HUES64 (cell line): ENCODE results near the gene C16orf74.

Experiments used
- H3K27ac ChIP-seq: 2 replicates; pipeline ENCODE4 v1.7.0; 2013; ENCODE audit warnings: low read depth, low read length, inconsistent platforms
- H3K27me3 ChIP-seq: 2 replicates; pipeline ENCODE4 v1.6.1; 2013; ENCODE audit warnings: mild to moderate bottlenecking, low read length; ENCODE audit not compliant: insufficient read depth
- H3K36me3 ChIP-seq: 2 replicates; pipeline ENCODE4 v1.6.1; 2013; ENCODE audit warnings: mild to moderate bottlenecking, low read length; ENCODE audit not compliant: insufficient read depth
- H3K4me1 ChIP-seq: 2 replicates; pipeline ENCODE4 v1.6.1; 2013; ENCODE audit warnings: mild to moderate bottlenecking, low read length, moderate library complexity; ENCODE audit not compliant: insufficient read depth
- H3K4me3 ChIP-seq: 2 replicates; pipeline ENCODE4 v1.5.1; 2013; ENCODE audit warnings: mild to moderate bottlenecking, low read length, moderate library complexity
- H3K9ac ChIP-seq: 2 replicates; pipeline ENCODE4 v1.6.1; 2013; ENCODE audit warnings: mild to moderate bottlenecking, low read depth, low read length
- H3K9me3 ChIP-seq: 2 replicates; pipeline ENCODE4 v1.6.1; 2013; ENCODE audit warnings: low read depth, low read length; ENCODE audit not compliant: insufficient read depth
- WGBS: fragments of 150-250, 120-280 bp; methylation state at CpG from one replicate; pipeline ENCODE4 v1.1.7; 2013; ENCODE audit warnings: missing lambda C conversion rate; 5-methylcytosine and 5-hydroxymethylcytosine counted together

Gene C16orf74

DNA sequence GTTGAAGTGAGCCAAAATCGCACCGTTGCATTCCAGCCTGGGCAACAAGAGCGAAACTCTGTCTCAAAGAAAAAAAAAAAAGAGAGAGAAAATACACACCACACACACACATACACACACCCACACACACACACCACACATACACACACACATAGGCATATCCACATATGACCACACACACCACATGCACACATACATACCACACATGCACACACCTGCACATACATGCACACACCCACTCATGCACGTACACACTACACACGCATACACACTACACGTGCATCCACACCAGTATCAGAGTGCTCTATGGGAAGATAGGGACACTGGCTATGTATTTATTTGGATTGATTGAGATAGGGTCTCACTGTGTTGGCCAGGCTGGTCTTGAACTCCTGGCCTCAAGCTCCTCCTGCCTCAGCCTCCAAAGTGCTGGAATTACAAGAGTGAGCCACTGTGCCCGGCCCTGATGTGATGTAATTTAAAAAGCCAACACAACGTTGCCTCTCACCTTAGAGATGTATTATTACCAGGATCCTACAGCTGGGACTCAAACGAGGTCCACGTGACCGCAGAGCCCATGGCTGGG lies 44.4 kb downstream of the C16orf74 start:
- H3K36me3 ChIP-seq, result no peaks in the 10 kb centered on the region
- 89% methylated on average over 10 of the region's 11 CpGs for WGBS
- no peak overlapping the region for H3K4me3 ChIP-seq
- no peak overlapping the region for H3K9ac ChIP-seq
- no peaks in the 10 kb centered on the region for H3K27me3 ChIP-seq
- H3K4me1 ChIP-seq, result no peaks in the 10 kb centered on the region
- H3K9me3 ChIP-seq, result peaks cover under 1% of the 10 kb centered on the region; the same call in 1 of the 2 replicates
- no peak overlapping the region for H3K27ac ChIP-seq

DNA sequence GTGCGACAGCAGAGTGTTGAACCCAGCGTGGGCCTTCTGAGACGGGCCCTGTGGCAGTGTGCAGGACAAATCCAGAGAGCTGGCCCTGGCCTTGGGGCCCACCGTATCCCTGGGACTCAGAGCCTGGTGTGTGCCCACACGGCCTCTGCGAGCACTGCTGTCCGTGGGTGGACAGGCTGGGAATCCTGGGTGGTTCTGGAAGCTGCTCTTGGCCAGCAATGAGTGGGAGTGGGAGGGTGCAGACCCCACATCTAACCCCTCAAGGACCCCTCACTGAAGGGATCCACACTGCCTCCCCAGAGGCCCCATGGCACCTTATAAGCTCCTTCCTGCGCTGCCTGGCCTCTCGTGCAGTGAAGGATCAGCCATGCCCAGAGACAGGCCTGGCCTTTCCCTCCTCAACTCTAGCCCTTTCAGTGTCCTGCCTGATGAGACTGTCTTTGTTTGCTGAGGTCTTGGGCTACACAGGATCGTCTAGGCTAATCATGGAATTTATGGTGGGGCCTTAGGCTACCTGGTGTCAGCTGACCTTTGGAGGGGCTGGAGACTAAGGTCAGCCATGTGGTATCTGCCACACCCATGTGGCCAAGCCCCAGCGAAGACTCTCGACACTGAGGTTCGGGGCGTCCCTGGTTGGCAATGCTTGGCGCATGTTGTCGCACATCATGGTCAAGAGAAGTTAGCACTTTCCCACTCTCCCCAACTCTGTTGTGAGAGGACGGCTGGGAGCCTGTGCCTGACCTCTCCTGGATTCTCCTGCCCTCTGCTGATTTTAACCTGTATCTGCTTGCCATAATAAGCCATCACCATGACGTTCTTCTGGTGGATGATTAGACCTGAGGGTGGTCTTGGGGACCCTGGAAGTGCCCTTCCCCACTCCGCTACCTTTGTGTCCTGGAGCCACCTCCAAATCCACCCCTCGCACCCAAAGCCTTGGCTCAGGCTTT lies 45.7 kb downstream of the C16orf74 start:
- no peak overlapping the region for H3K4me3 ChIP-seq
- H3K9ac ChIP-seq, result no peak overlapping the region
- H3K36me3 ChIP-seq, result no peaks in the 10 kb centered on the region
- 92% methylated on average over 20 of the region's 20 CpGs for WGBS
- H3K9me3 ChIP-seq, result no peaks in the 10 kb centered on the region
- no peaks in the 10 kb centered on the region for H3K4me1 ChIP-seq
- no peaks in the 10 kb centered on the region for H3K27me3 ChIP-seq
- no peak overlapping the region for H3K27ac ChIP-seq

DNA sequence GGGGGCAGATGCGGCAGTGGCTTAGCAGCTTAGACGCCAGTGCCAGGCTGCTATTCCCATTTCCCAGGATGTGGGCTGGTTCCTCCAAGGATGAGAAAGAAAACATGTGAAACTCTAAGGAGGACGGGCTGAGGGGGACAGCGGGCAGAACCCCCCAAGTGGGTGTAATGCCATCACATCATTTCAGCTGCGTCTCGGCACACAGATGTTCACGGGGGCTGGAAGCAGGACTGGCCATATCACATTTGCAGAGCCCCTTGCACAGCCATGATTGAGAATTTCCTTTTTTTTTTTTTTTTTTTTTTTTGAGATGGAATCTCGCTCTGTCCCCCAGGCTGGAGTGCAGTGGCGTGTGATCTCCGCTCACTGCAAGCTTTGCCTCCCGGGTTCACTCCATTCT lies 46.9 kb downstream of the C16orf74 start:
- 91% methylated on average over 11 of the region's 11 CpGs for WGBS
- no peaks in the 10 kb centered on the region for H3K27me3 ChIP-seq

DNA sequence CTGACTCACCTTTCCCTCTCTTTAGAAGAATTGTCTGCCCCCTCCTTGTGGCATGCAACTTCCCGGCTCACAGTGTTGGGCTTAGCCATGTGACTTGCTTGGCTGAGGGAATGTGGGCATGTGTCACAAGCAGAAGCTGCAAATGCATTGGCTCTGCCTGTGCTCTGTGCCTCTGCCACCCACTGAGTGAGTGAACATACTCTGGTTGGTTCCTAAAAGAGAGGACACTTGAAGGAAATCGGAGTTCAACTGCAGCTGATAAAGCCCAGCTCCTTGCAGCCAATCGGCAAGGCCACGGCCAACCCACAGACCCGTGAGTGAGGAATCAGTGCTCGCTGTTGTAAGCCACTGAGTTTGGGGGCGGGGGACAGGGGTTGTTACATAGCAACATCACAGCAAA lies 51.3 kb downstream of the C16orf74 start:
- Histone ChIP-seq H3K9me3 (no peaks in the 10 kb centered on the region), H3K9ac (no peak overlapping the region), H3K27ac (no peak overlapping the region), H3K27me3 (no peaks in the 10 kb centered on the region), H3K4me1 (no peaks in the 10 kb centered on the region), H3K36me3 (no peaks in the 10 kb centered on the region), H3K4me3 (no peak overlapping the region)
- 85% methylated on average over 7 of the region's 7 CpGs for WGBS

More for the DNA sequence above, 46.9 kb downstream of the C16orf74 start:
- Histone ChIP-seq H3K9me3 (no peaks in the 10 kb centered on the region), H3K36me3 (no peaks in the 10 kb centered on the region), H3K4me3 (no peak overlapping the region), H3K9ac (no peak overlapping the region), H3K4me1 (no peaks in the 10 kb centered on the region), H3K27ac (no peak overlapping the region)

DNA sequence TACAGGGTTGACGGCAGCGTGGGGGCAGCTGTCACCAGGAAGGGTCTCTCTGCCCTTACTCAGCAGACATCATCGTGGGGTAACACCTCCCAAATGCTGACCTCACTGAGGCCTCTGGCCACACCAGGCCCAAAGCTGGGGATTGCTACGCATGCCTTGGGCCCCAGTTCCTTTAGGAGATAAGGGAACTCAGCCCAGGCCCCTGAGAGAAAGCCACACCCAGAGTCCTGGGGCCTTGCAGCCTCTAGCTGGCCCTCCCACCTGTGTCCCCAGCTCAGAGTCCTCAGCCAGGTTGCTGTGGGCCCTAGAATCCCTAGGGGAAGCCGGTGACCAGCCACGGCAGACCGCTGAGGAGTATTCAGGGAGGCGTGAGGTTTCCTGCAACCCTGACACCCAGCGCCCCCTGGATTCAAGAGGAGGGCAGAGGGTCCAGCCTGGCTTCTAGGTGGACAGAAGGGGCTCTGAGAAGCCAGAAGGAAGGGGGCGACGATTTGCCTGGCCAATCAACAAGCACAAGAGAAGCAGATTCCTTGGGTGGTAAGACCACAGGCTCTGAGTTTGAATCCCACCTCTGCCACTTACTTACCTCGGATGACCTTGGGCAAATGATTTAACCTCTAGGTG lies 51.8 kb downstream of the C16orf74 start:
- Histone ChIP-seq H3K4me1 (no peaks in the 10 kb centered on the region), H3K36me3 (no peaks in the 10 kb centered on the region), H3K27ac (no peak overlapping the region), H3K9ac (no peak overlapping the region; the same call in 1 of the 2 replicates), H3K9me3 (no peaks in the 10 kb centered on the region), H3K27me3 (no peaks in the 10 kb centered on the region), H3K4me3 (no peak overlapping the region)
- WGBS, result 74% methylated on average over 12 of the region's 12 CpGs

DNA sequence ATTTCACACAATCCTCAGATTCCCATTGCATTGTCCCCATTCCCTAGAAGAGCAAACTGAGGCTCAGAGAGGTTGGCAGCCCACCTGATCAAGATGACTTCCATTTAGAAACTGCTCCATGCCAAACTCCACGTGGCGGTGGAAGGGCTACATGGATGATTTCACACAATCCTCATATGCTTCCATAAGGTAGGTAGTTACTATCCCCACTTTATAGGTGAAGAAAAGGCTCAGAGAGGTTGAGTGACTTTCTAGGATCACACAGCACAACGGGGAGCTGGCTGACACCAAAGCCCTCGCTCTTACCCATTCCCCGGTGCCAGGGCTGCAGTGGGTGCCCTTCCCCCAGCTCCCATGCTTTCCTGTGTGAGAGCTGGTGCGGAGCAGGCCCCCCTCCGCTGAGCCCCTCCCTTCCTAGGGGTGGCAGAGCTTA lies 52.4 kb downstream of the C16orf74 start:
- no peaks in the 10 kb centered on the region for H3K4me1 ChIP-seq
- no peaks in the 10 kb centered on the region for H3K9me3 ChIP-seq
- H3K27ac ChIP-seq, result no peak overlapping the region
- no peak overlapping the region; the same call in 1 of the 2 replicates for H3K9ac ChIP-seq
- no peaks in the 10 kb centered on the region for H3K27me3 ChIP-seq
- no peak overlapping the region for H3K4me3 ChIP-seq
- 91% methylated on average over 7 of the region's 7 CpGs for WGBS
- no peaks in the 10 kb centered on the region for H3K36me3 ChIP-seq

DNA sequence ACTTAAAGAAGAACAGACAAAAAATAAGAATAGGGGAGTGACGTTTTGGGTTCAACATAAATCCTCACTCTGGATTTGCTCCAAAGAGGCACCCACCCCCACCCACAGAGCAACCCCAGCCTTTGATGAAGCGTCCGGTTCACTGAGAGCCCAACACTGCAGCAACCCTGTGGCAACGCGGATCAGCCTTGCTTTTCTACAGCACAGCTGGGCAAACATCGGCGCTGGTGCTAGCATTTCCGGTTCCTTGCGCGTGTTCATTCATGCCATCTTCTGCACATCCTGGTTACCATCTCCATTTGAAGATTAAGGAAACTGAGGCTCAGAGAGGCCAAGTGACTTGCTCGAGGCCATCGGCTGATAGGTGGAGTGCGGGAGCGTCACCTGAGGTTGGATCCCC lies 53.5 kb downstream of the C16orf74 start:
- no peak overlapping the region for H3K4me3 ChIP-seq
- no peak overlapping the region for H3K9ac ChIP-seq
- WGBS, result 91% methylated on average over 14 of the region's 14 CpGs
- H3K36me3 ChIP-seq, result no peaks in the 10 kb centered on the region
- no peaks in the 10 kb centered on the region for H3K27me3 ChIP-seq
- no peaks in the 10 kb centered on the region for H3K4me1 ChIP-seq
- no peak overlapping the region for H3K27ac ChIP-seq
- no peaks in the 10 kb centered on the region for H3K9me3 ChIP-seq

DNA sequence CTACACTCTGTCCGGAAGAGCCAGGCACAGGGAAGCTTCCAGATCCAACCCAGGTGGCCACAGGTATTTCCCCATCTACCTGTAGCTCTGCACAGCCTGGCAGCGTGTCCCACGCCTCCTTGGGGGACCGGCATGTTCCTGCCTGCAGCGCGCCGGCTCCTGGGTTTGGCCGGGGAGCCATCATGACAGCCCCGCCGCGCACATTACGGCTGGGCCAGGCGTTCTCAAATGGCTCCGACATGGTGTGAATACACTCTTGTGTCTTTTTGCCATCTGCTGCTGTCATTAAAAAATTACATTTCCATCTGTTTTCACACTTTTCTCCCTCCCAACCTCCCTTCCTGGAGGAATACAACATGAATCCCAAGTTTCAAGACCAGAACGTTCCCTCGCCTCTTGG lies 54.1 kb downstream of the C16orf74 start:
- 94% methylated on average over 16 of the region's 16 CpGs for WGBS
- Histone ChIP-seq H3K36me3 (no peaks in the 10 kb centered on the region), H3K9me3 (no peaks in the 10 kb centered on the region), H3K27ac (no peak overlapping the region), H3K4me1 (no peaks in the 10 kb centered on the region), H3K27me3 (no peaks in the 10 kb centered on the region), H3K9ac (no peak overlapping the region), H3K4me3 (no peak overlapping the region)

DNA sequence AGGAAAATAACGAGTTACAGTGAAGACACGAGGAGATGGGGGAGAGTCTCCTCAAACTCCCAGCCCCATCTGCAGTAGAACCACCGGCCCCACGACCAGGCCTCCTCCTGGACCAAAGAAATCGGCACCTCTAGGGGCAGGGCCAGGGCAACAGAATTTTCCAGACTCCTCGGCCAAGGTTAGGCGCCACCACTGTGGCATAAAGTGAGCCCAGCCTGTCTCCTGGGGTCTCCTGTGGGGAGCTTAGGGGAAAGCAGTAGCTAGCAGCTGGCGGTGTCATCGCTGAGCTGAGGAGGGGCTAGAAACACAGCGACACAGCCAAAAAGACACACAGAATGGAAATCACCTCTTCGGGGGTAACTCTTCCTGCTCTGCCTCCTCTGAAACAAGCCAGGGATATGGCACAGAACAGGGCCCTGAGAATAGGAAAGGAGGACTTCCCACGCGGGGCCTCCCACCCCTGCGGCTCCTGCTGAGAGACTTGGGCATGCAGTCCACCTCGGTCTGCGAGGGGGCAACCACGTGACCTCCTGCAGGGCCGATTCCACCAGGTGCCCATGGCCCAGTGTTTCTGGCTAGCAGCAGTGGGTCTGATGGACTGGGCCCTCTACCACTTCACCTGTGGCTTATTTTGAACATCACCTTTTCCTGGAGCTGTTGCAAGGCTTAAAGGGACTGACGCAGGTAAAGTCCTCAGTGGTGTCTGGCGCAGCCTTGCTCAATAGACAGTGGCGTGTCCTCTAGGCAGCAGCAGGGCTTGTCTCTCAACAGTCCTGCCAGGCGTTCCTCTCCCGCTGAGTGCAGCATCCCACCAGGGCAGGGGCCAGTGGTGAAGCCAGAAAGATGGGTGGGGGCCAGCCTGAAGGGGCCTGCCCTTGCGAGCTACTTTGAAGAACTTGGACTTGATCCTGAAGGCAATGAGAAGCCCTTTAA lies 55.4 kb downstream of the C16orf74 start:
- no peak overlapping the region for H3K9ac ChIP-seq
- H3K4me3 ChIP-seq, result no peak overlapping the region
- no peaks in the 10 kb centered on the region for H3K27me3 ChIP-seq
- H3K36me3 ChIP-seq, result no peaks in the 10 kb centered on the region
- 84% methylated on average over 24 of the region's 24 CpGs for WGBS
- H3K27ac ChIP-seq, result no peak overlapping the region
- no peaks in the 10 kb centered on the region for H3K9me3 ChIP-seq
- no peaks in the 10 kb centered on the region for H3K4me1 ChIP-seq

DNA sequence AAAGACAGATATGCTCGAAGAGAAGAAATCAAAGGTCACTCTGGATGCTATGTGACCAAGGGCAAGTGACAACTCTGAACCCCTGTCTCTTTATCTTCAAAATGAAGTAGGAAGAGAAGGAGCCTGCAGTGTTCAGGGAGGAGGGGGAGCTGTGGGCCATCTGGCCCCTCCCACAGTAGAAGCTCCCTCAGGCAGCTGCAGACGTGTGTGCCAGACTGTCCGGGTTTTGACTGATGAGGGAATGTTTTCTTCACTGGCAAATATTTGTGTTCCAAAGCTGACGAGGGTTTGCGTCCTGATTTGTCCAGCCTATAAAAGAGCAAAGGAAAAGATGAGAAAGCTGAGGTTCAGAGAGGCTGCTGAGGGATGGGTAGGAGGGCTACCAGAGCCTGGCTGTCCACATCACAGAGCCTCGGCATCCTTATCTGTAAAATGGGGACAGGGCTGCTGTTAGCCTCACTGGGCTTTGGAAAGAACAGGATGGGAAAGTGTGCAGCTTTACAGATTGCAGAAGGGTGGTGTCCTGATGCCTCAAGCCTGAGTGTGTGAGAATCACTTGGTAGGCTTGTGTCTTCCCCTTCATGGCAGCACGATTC lies 60.3 kb downstream of the C16orf74 start:
- H3K36me3 ChIP-seq, result 0 out of 2 replicates have a peak, but pooled peaks cover 8% of the 10 kb centered on the region
- H3K9me3 ChIP-seq, result no peaks in the 10 kb centered on the region
- WGBS, result 82% methylated on average over 7 of the region's 7 CpGs
- no peak overlapping the region for H3K9ac ChIP-seq
- 0 out of 2 replicates have a peak, but pooled peaks cover 6% of the 10 kb centered on the region for H3K27me3 ChIP-seq
- H3K4me1 ChIP-seq, result no peaks in the 10 kb centered on the region
- no peak overlapping the region for H3K4me3 ChIP-seq
- H3K27ac ChIP-seq, result no peak overlapping the region
